Measurements from ENCODE around the gene TEX12. TPM values are rescaled to one million over a fixed set of nuclear protein-coding genes. Genes with fewer than 3 reads are reported as not detected.

TEX12 gene
- total and polyA plus RNA-seq, 8 donors, result 0.24 to 0.40 (median 0.38) TPM; not detected in 4

DNA sequence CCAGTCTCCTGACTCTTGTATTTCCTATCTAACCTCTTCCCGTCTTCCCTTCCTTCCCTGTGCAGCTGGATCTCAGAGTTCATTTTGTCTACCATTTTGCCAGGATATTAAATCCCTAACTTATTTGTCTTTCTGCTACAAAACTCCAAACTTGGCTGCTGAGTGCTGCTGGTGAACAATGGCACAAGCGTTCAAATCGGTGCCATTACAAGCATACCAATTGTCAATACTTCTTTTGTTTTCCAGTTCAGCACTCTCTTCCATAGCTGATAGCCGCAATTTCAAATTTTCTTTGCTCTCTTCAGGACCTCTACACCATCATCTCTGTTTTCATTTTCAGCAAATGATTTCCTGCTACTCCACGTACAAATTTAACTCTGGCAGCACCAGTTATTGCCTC is 16.7 kb upstream of the TEX12 start:
- DNase-seq, result no peak
- Histone ChIP-seq H3K27me3 (no peaks in the 10 kb centered on the region), H3K4me3 (no peak overlapping the region), H3K4me1 (no peaks in the 10 kb centered on the region), H3K9me3 (no peaks in the 10 kb centered on the region), H3K36me3 (peaks cover 0 to 48% of the 10 kb centered on the region in 2 donors), H3K27ac (no peak overlapping the region)
- ATAC-seq, result no peak
- TF ChIP-seq, protein P1, sequence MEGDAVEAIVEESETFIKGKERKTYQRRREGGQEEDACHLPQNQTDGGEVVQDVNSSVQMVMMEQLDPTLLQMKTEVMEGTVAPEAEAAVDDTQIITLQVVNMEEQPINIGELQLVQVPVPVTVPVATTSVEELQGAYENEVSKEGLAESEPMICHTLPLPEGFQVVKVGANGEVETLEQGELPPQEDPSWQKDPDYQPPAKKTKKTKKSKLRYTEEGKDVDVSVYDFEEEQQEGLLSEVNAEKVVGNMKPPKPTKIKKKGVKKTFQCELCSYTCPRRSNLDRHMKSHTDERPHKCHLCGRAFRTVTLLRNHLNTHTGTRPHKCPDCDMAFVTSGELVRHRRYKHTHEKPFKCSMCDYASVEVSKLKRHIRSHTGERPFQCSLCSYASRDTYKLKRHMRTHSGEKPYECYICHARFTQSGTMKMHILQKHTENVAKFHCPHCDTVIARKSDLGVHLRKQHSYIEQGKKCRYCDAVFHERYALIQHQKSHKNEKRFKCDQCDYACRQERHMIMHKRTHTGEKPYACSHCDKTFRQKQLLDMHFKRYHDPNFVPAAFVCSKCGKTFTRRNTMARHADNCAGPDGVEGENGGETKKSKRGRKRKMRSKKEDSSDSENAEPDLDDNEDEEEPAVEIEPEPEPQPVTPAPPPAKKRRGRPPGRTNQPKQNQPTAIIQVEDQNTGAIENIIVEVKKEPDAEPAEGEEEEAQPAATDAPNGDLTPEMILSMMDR (IDR thresholded peaks at IDR 0.05), result no peak
- intact Hi-C loops (cut with DNase I), result no loop called here

DNA sequence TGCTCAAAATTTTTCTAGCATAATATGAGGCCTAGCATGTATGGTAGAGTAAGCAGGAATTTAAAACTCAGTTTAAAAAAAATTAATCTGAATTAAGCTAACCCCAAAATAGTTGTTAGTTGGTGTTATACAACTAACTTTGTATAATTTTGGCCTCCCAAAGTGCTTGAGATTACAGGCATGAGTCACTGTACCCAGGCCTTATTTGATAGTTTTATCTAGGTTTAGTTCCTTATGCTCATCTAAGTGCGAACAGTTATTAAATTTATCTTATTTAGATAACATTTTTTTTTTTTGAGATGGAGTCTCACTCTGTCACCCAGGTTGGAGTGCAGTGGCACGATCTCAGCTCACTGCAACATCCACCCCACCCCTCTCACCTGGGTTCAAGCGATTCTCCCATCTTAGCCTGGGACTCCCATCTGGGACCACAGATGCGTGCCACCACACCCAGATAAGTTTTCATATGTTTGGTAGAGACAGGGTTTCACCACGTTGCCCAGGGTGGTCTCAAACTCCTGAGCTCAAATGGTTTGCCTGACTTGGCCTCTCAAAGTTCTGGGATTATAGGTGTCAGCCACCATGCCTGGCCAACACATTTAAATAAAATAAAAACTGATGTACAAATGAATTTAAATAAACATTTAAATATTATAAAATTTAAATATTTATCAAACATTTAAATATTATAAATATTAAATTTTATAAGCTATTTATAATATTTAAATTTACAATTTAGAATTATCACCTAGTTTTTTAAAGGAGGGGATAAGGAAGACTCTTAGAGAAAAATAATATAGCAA is 10.8 kb upstream of the TEX12 start:
- H3K9me3 ChIP-seq, result no peaks in the 10 kb centered on the region
- peak overlapping the region in 1 of 2 donors; percentile 62 for H3K27ac ChIP-seq
- TF ChIP-seq, protein P1 (IDR thresholded peaks at IDR 0.05), result no peak
- no peak for DNase-seq
- peaks cover 0 to 31% of the 10 kb centered on the region in 2 donors for H3K4me1 ChIP-seq
- no peak for ATAC-seq
- intact Hi-C loops (cut with DNase I), result no loop called here
- peaks cover 0 to 31% of the 10 kb centered on the region in 2 donors for H3K36me3 ChIP-seq
- H3K27me3 ChIP-seq, result no peaks in the 10 kb centered on the region
- H3K4me3 ChIP-seq, result no peak overlapping the region

DNA sequence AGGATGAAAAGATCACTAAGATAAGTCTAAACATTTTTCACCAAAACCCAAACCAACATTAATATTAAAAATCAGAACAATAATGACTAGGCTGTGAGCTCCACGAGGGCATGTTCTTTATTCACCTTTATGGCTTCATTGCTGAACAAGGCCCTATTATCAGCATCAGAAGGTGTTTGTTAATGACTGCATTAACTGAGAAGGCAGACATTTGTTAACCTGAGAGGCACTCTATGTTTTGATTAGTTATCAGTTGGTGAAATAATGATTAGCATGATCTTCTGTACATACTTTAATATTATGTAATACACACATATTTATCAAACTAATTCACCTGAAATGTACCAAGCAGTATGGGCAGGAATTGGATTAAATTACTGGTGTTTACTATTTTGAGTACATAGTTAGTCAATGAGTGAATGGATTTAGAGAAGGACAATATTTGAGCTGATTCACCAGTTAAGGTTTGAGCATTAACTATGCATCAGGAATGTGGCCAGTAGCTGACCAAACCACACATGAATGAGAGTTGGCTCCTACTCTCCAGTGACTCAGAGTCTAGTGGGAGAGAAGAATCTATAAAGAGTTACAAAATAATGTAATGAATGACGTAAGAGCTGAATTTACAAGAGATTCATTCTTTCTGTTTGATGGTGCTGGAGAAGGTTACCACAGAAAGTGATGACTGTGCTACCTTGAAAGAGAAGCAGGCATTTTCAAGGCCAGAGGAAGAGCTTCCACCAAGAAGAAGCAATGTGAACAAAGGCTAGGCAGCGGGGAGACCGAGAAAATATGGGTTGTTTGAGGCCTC is 10.0 kb upstream of the TEX12 start:
- Histone ChIP-seq H3K27me3 (no peaks in the 10 kb centered on the region), H3K36me3 (peaks cover 0 to 25% of the 10 kb centered on the region in 2 donors), H3K4me3 (no peak overlapping the region), H3K27ac (peak overlapping the region; percentile 4 to 62), H3K4me1 (peaks cover 0 to 36% of the 10 kb centered on the region in 2 donors), H3K9me3 (no peaks in the 10 kb centered on the region)
- TF ChIP-seq, protein P1 (IDR thresholded peaks at IDR 0.05), result no peak
- intact Hi-C loops (cut with DNase I), result no loop called here
- DNase-seq, result no peak
- ATAC-seq, result peak; percentile 88

DNA sequence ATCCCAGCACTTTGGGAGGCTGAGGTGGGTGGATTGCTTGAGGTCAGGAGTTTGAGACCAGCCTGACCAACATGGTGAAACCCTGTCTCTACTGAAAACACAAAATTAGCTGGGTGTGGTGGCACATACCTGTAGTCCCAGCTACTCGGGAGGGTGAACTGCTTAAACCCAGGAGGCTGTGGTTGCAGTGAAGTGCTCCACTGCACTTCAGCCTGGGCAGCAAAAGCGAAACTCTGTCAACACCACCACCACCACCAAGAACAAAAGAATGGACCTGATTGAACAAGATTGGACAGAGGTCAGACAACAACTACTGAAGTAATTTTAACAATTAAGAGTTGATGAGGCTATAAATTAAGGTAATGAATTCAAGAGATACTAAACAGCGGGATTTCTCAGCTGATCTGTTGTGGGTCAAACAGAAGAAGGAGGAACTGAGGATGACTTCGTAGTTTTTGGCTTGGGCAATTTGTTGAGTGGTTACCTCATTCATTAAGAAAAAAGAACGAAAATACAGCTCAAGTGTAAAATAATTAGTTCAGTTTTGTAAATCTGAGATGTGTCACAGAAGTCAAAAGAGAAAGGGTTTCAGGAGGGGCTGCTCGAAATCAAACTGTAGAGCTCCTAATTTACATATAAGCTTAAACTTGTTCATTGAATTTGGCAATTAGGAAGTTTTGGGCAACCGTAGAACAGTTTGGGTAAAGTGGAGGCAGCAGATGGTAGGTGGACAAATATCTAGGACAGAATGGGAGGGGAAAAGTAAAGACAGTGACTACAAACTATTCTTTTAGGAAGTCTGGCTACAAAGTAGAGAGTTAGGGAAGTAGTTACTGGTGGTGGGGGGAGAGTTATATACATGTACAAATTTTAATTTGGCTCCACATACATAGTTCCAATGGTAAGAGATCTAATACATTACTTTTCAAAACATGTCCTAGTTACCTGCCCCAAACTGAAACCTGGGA is 7.8 kb upstream of the TEX12 start:
- Histone ChIP-seq H3K27me3 (no peaks in the 10 kb centered on the region), H3K9me3 (no peaks in the 10 kb centered on the region), H3K27ac (peak overlapping the region; percentile 14 to 92), H3K4me3 (peak overlapping the region in 1 of 2 donors; percentile 13), H3K4me1 (peaks cover 0 to 36% of the 10 kb centered on the region in 2 donors), H3K36me3 (peaks cover 0 to 6% of the 10 kb centered on the region in 2 donors)
- no peak for ATAC-seq
- TF ChIP-seq, protein P1 (IDR thresholded peaks at IDR 0.05), result no peak
- peak in 1 of 4 donors; percentile 40 for DNase-seq
- intact Hi-C loops (cut with DNase I), result no loop called here
